ENCODE measurements around the gene ARMC9.

The ARMC9 gene

DNA sequence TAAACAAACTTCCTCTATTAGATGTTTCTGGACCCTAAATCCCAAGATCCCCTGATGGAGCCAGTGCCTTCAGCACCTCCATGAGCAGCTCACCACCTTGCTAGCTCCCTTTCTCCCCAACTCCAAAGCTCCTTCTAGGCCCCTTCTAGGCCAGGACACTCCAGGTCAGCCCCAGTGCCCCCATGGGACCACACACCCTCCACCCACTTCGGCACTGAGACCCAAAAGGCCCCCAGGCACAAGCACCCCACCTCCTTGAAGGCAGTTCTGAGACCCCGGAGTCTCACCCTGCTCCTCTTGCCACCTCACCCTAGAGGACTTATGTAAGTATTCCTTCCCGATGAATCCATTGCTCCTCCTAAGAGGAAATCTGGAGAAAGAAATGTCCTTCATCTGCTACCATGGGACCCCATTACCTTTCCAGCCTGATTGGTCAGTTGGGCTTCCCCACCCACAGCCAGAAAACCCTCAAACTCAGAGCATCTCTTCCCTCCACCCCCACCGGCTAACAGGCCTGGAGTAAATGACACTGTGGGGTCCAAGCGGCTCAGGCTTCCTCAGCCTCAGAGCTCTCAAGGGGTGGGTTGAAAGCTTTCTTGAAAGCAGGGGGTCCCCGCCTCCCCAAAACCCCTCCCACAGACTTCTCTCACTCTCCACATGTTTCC, 9.8 kb upstream of the ARMC9 start:
- TF ChIP-seq TCF4 (CRISPR knock-in tag; IDR thresholded peaks at IDR 0.05; ENCODE audit: borderline replicate concordance) (no peak), BACH2 (CRISPR knock-in tag; IDR thresholded peaks at IDR 0.05; ENCODE audit: borderline replicate concordance) (no peak), ZNF565 (CRISPR knock-in tag; conservative IDR thresholded peaks at IDR 0.05; ENCODE audit: low read depth) (no peak), PPARA (CRISPR knock-in tag; IDR thresholded peaks at IDR 0.05; ENCODE audit: borderline replicate concordance) (no peak), ZFP30 (CRISPR knock-in tag; IDR thresholded peaks at IDR 0.05) (no peak), ZNF8 (CRISPR knock-in tag; IDR thresholded peaks at IDR 0.05) (no peak), RARB (CRISPR knock-in tag; IDR thresholded peaks at IDR 0.05) (no peak), ZFP3 (CRISPR knock-in tag; IDR thresholded peaks at IDR 0.05) (no peak), CSDC2 (CRISPR knock-in tag; IDR thresholded peaks at IDR 0.05) (no peak), OSR1 (CRISPR knock-in tag; IDR thresholded peaks at IDR 0.05) (no peak), GLIS3 (CRISPR knock-in tag; IDR thresholded peaks at IDR 0.05) (no peak)
- TF ChIP-seq, protein P1, sequence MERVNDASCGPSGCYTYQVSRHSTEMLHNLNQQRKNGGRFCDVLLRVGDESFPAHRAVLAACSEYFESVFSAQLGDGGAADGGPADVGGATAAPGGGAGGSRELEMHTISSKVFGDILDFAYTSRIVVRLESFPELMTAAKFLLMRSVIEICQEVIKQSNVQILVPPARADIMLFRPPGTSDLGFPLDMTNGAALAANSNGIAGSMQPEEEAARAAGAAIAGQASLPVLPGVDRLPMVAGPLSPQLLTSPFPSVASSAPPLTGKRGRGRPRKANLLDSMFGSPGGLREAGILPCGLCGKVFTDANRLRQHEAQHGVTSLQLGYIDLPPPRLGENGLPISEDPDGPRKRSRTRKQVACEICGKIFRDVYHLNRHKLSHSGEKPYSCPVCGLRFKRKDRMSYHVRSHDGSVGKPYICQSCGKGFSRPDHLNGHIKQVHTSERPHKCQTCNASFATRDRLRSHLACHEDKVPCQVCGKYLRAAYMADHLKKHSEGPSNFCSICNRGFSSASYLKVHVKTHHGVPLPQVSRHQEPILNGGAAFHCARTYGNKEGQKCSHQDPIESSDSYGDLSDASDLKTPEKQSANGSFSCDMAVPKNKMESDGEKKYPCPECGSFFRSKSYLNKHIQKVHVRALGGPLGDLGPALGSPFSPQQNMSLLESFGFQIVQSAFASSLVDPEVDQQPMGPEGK (CRISPR knock-in tag; IDR thresholded peaks at IDR 0.05; ENCODE audit: borderline replicate concordance): no peak
- TF ChIP-seq, protein P2, sequence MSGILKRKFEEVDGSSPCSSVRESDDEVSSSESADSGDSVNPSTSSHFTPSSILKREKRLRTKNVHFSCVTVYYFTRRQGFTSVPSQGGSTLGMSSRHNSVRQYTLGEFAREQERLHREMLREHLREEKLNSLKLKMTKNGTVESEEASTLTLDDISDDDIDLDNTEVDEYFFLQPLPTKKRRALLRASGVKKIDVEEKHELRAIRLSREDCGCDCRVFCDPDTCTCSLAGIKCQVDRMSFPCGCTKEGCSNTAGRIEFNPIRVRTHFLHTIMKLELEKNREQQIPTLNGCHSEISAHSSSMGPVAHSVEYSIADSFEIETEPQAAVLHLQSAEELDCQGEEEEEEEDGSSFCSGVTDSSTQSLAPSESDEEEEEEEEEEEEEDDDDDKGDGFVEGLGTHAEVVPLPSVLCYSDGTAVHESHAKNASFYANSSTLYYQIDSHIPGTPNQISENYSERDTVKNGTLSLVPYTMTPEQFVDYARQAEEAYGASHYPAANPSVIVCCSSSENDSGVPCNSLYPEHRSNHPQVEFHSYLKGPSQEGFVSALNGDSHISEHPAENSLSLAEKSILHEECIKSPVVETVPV (CRISPR knock-in tag; IDR thresholded peaks at IDR 0.05): no peak
- TF ChIP-seq, protein P3, sequence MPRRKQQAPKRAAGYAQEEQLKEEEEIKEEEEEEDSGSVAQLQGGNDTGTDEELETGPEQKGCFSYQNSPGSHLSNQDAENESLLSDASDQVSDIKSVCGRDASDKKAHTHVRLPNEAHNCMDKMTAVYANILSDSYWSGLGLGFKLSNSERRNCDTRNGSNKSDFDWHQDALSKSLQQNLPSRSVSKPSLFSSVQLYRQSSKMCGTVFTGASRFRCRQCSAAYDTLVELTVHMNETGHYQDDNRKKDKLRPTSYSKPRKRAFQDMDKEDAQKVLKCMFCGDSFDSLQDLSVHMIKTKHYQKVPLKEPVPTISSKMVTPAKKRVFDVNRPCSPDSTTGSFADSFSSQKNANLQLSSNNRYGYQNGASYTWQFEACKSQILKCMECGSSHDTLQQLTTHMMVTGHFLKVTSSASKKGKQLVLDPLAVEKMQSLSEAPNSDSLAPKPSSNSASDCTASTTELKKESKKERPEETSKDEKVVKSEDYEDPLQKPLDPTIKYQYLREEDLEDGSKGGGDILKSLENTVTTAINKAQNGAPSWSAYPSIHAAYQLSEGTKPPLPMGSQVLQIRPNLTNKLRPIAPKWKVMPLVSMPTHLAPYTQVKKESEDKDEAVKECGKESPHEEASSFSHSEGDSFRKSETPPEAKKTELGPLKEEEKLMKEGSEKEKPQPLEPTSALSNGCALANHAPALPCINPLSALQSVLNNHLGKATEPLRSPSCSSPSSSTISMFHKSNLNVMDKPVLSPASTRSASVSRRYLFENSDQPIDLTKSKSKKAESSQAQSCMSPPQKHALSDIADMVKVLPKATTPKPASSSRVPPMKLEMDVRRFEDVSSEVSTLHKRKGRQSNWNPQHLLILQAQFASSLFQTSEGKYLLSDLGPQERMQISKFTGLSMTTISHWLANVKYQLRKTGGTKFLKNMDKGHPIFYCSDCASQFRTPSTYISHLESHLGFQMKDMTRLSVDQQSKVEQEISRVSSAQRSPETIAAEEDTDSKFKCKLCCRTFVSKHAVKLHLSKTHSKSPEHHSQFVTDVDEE (CRISPR knock-in tag; IDR thresholded peaks at IDR 0.05): no peak
- TF ChIP-seq, protein P4, sequence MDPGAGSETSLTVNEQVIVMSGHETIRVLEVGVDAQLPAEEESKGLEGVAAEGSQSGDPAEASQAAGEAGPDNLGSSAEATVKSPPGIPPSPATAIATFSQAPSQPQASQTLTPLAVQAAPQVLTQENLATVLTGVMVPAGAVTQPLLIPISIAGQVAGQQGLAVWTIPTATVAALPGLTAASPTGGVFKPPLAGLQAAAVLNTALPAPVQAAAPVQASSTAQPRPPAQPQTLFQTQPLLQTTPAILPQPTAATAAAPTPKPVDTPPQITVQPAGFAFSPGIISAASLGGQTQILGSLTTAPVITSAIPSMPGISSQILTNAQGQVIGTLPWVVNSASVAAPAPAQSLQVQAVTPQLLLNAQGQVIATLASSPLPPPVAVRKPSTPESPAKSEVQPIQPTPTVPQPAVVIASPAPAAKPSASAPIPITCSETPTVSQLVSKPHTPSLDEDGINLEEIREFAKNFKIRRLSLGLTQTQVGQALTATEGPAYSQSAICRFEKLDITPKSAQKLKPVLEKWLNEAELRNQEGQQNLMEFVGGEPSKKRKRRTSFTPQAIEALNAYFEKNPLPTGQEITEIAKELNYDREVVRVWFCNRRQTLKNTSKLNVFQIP (CRISPR knock-in tag; IDR thresholded peaks at IDR 0.05; ENCODE audit: borderline replicate concordance, low read depth): no peak
- TF ChIP-seq, protein P5, sequence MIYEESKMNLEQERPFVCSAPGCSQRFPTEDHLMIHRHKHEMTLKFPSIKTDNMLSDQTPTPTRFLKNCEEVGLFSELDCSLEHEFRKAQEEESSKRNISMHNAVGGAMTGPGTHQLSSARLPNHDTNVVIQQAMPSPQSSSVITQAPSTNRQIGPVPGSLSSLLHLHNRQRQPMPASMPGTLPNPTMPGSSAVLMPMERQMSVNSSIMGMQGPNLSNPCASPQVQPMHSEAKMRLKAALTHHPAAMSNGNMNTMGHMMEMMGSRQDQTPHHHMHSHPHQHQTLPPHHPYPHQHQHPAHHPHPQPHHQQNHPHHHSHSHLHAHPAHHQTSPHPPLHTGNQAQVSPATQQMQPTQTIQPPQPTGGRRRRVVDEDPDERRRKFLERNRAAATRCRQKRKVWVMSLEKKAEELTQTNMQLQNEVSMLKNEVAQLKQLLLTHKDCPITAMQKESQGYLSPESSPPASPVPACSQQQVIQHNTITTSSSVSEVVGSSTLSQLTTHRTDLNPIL (CRISPR knock-in tag; IDR thresholded peaks at IDR 0.05; ENCODE audit: low read depth): no peak

DNA sequence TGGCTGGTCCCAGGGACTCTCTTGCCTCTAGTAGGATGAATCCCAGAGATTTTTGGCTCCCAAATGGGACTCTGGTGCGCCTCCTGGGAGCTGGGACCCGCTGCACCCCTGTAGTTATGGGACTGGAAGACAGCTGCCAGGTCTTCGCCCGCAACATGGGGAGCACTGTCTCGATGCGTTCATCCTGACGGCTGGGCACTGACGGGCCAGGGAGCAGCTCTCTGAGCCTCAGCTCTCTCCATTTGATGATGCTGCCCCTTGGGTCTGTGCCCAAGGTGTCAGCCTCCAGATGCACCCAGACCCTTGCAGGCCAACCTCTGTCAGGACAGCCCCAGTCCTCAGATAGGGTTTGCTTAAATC, 9.3 kb upstream of the ARMC9 start:
- ATAC-seq: no peak
- TF ChIP-seq, protein P5 (CRISPR knock-in tag; IDR thresholded peaks at IDR 0.05; ENCODE audit: low read depth): no peak
- TF ChIP-seq TCF4 (CRISPR knock-in tag; IDR thresholded peaks at IDR 0.05; ENCODE audit: borderline replicate concordance): no peak
- TF ChIP-seq ARNTL (CRISPR knock-in tag; IDR thresholded peaks at IDR 0.05; ENCODE audit: borderline replicate concordance, low read depth): no peak
- TF ChIP-seq SNAI2 (CRISPR knock-in tag; IDR thresholded peaks at IDR 0.05): no peak
- TF ChIP-seq GLIS3 (CRISPR knock-in tag; IDR thresholded peaks at IDR 0.05): no peak
- no peak for TF ChIP-seq ZNF565 (CRISPR knock-in tag; conservative IDR thresholded peaks at IDR 0.05; ENCODE audit: low read depth)
- TF ChIP-seq, protein P3 (CRISPR knock-in tag; IDR thresholded peaks at IDR 0.05): no peak
- no peak for TF ChIP-seq ZNF8 (CRISPR knock-in tag; IDR thresholded peaks at IDR 0.05)
- TF ChIP-seq CSDC2 (CRISPR knock-in tag; IDR thresholded peaks at IDR 0.05): no peak
- TF ChIP-seq ISL1 (CRISPR knock-in tag; IDR thresholded peaks at IDR 0.05): no peak
- no peak for TF ChIP-seq OSR1 (CRISPR knock-in tag; IDR thresholded peaks at IDR 0.05)
- TF ChIP-seq TOX (CRISPR knock-in tag; IDR thresholded peaks at IDR 0.05; ENCODE audit: borderline replicate concordance): no peak
- TF ChIP-seq, protein P4 (CRISPR knock-in tag; IDR thresholded peaks at IDR 0.05; ENCODE audit: borderline replicate concordance, low read depth): no peak
- TF ChIP-seq ZFP30 (CRISPR knock-in tag; IDR thresholded peaks at IDR 0.05): no peak
- no peak for TF ChIP-seq ESRRG (CRISPR knock-in tag; IDR thresholded peaks at IDR 0.05)

More for the DNA sequence above, 9.8 kb upstream of the ARMC9 start:
- no peak for ATAC-seq
